Liver (tissue), 9 donors: ENCODE measurements around the gene ABHD8. TPM values are rescaled to one million over a fixed set of nuclear protein-coding genes. Genes with fewer than 3 reads are reported as not detected.

Experiments
- DNase-seq: peaks from one replicate; pipeline ENCODE4 v3.0.0-alpha.2; 2017; ENCODE audit warnings: low spot score
- H3K27ac ChIP-seq, 2 donors: one replicate each; pipeline ENCODE4 v1.7.0; 2013; ENCODE audit warnings: inconsistent platforms in 2 of 2, low read length in 2 of 2, control low read depth in 1 of 2, low read depth in 1 of 2, mild to moderate bottlenecking in 1 of 2
- H3K27me3 ChIP-seq, 4 donors: one replicate each; pipeline versions ENCODE4 v1.6.1 to v1.7.0; 2013; ENCODE audit warnings: low read length in 3 of 4, inconsistent platforms in 1 of 4, mild to moderate bottlenecking in 1 of 4, moderate library complexity in 1 of 4; ENCODE audit not compliant: control insufficient read depth in 4 of 4, insufficient read depth in 4 of 4
- H3K36me3 ChIP-seq, 4 donors: one replicate each; pipeline versions ENCODE4 v1.6.1 to v1.7.0; 2013; ENCODE audit warnings: low read length in 3 of 4, mild to moderate bottlenecking in 3 of 4, low read depth in 1 of 4, moderate library complexity in 1 of 4; ENCODE audit not compliant: control insufficient read depth in 4 of 4, insufficient read depth in 3 of 4
- H3K4me1 ChIP-seq, 4 donors: one replicate each; pipeline versions ENCODE4 v1.6.1 to v1.7.0; 2013; ENCODE audit warnings: low read length in 3 of 4, mild to moderate bottlenecking in 3 of 4, moderate library complexity in 1 of 4; ENCODE audit not compliant: control insufficient read depth in 4 of 4, insufficient read depth in 4 of 4
- H3K4me3 ChIP-seq, 3 donors: one replicate each; pipeline versions ENCODE4 v1.6.1 to v1.7.0; 2013; ENCODE audit warnings: low read length in 3 of 3, control low read depth in 1 of 3, low read depth in 1 of 3, mild to moderate bottlenecking in 1 of 3
- H3K9ac ChIP-seq, 2 donors: one replicate each; pipeline ENCODE4 v1.7.0; 2013; ENCODE audit warnings: low read length in 2 of 2, mild to moderate bottlenecking in 2 of 2, moderate library complexity in 2 of 2, control low read depth in 1 of 2, low read depth in 1 of 2
- H3K9me3 ChIP-seq, 4 donors: one replicate each; pipeline versions ENCODE4 v1.6.1 to v1.7.0; 2013; ENCODE audit warnings: low read length in 3 of 4; ENCODE audit not compliant: control insufficient read depth in 4 of 4
- EGR1 ChIP-seq, 2 donors: IDR thresholded peaks; 2 replicates each; pipeline ENCODE4 v1.6.1; 2016 to 2018; ENCODE audit warnings: antibody characterized with exemption in 2 of 2, low read depth in 2 of 2
- FOXA1 ChIP-seq: IDR thresholded peaks from 2 replicates; pipeline ENCODE4 v1.6.1; 2016; ENCODE audit warnings: antibody characterized with exemption
- FOXA2 ChIP-seq: IDR thresholded peaks from 2 replicates; pipeline ENCODE4 v1.6.1; 2016; ENCODE audit warnings: antibody characterized with exemption
- GABPA ChIP-seq, 2 donors: IDR thresholded peaks in 1 of 2; conservative IDR thresholded peaks in 1 of 2; 2 replicates each; pipeline ENCODE4 v1.6.1; 2016; ENCODE audit warnings: antibody characterized with exemption in 2 of 2, mild to moderate bottlenecking in 1 of 2, moderate library complexity in 1 of 2
- HNF4A ChIP-seq, 2 donors: conservative IDR thresholded peaks; 2 replicates each; pipeline ENCODE4 v1.6.1; 2016; ENCODE audit warnings: antibody characterized with exemption in 2 of 2, mild to moderate bottlenecking in 2 of 2
- HNF4G ChIP-seq: IDR thresholded peaks from 2 replicates; pipeline ENCODE4 v1.6.1; 2016; ENCODE audit warnings: antibody characterized with exemption
- JUND ChIP-seq, 2 donors: IDR thresholded peaks; 2 replicates each; pipeline ENCODE4 v1.6.1; 2016; ENCODE audit warnings: antibody characterized with exemption in 2 of 2
- NR2F2 ChIP-seq: IDR thresholded peaks from 2 replicates; pipeline ENCODE4 v1.6.1; 2016; ENCODE audit warnings: antibody characterized with exemption
- RAD21 ChIP-seq, 2 donors: IDR thresholded peaks; 2 replicates each; pipeline ENCODE4 v1.6.1; 2016; ENCODE audit warnings: antibody characterized with exemption in 2 of 2, mild to moderate bottlenecking in 2 of 2
- RXRA ChIP-seq, 2 donors: IDR thresholded peaks; 2 replicates each; pipeline ENCODE4 v1.6.1; 2017 to 2018; ENCODE audit warnings: antibody characterized with exemption in 2 of 2, mild to moderate bottlenecking in 1 of 2
- SP1 ChIP-seq: IDR thresholded peaks from 2 replicates; pipeline ENCODE4 v1.6.1; 2018; ENCODE audit warnings: antibody characterized with exemption, mild to moderate bottlenecking
- TAF1 ChIP-seq: conservative IDR thresholded peaks from 2 replicates; pipeline ENCODE4 v1.6.1; 2016; ENCODE audit warnings: antibody characterized with exemption, mild to moderate bottlenecking
- YY1 ChIP-seq: IDR thresholded peaks from 2 replicates; pipeline ENCODE4 v1.6.1; 2016; ENCODE audit warnings: antibody characterized with exemption, mild to moderate bottlenecking
- WGBS: extraction: QIAGEN DNeasy Blood & Tissue Kit; methylation state at CpG from one replicate; pipeline ENCODE4 v1.1.7; 2013; 5-methylcytosine and 5-hydroxymethylcytosine counted together
- polyA plus RNA-seq, 2 donors: library from polyadenylated mRNA; stranded (reverse) in 1 of 2; unstranded in 1 of 2; fragments of 200-250 nt in 1 of 2; fragments of >200 nt in 1 of 2; fragmentation: Nextera tagmentation in 1 of 2; extraction: Ambion mirVana in 1 of 2; gene quantifications; one replicate each; pipeline versions ENCODE4 v1.2.1 to v1.2.3, GENCODE V29; 2013 to 2015
- total RNA-seq, 2 donors: library from RNA; depleted of rRNA; stranded (reverse); fragments of >200 nt; gene quantifications; one replicate each; pipeline ENCODE4 v1.2.3, GENCODE V29; 2014
- TF ChIP-seq, protein P1 (sequence below): IDR thresholded peaks from 2 replicates; pipeline ENCODE4 v1.6.1; 2016; ENCODE audit warnings: antibody characterized with exemption
- TF ChIP-seq, protein P2 (sequence below): fragments of 150-350 bp; IDR thresholded peaks from 2 replicates; pipeline ENCODE4 v1.5.1; 2017; ENCODE audit warnings: improper control_type of control experiment, low read depth, low read length; ENCODE audit not compliant: missing input control
- TF ChIP-seq, protein P3 (sequence below): IDR thresholded peaks from 2 replicates; pipeline ENCODE4 v1.6.1; 2016; ENCODE audit warnings: antibody characterized with exemption, mild to moderate bottlenecking
- TF ChIP-seq, protein P4 (sequence below): IDR thresholded peaks from 2 replicates; pipeline ENCODE4 v1.6.1; 2016; ENCODE audit warnings: antibody characterized with exemption
- TF ChIP-seq, protein P5 (sequence below): IDR thresholded peaks from 2 replicates; pipeline ENCODE4 v1.6.1; 2016; ENCODE audit warnings: antibody characterized with exemption
- donor health status: healthy.
- donor health status: healthy.
- donor health status: healthy.
- donor health status: healthy.
- donor health status: healthy.

The ABHD8 gene
- total and polyA plus RNA-seq, 4 donors: 6.3 to 26.9 (median 14.4) TPM

DNA sequence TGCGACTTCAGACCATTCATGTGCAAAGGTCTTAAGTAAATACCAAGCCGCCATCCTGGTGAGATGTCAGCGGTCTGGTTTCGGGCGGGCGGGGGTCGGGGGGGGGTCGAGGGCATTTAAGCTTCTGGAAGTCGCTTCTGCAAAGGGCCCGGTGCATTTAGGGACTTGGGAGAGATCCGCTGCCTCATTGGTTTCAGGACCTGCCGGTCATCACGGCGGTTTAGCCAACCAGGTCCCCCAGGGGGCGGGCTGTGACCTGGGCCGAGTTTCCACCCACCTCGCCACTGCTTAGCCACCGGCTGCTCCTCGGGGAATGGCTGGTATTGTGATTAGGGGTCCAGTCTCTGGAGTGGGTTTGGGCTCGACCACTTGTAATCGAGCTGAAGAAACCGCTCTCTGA lies 13.7 kb downstream of the ABHD8 start:
- WGBS: 22% methylated on average over 22 of the region's 22 CpGs
- H3K27ac ChIP-seq: no peak overlapping the region
- H3K4me3 ChIP-seq: no peak overlapping the region
- H3K9ac ChIP-seq: no peak overlapping the region
- DNase-seq: peak; percentile 81
- no peaks in the 10 kb centered on the region for H3K27me3 ChIP-seq
- H3K4me1 ChIP-seq: no peaks in the 10 kb centered on the region
- peak; percentile 19 for TF ChIP-seq SP1
- TF ChIP-seq GABPA (IDR thresholded peaks at IDR 0.05 in 1 of 2, conservative IDR thresholded peaks at IDR 0.05 in 1 of 2): no peak
- H3K9me3 ChIP-seq: no peaks in the 10 kb centered on the region
- H3K36me3 ChIP-seq: peaks cover 0 to 4% (median 2%) of the 10 kb centered on the region in 4 donors

DNA sequence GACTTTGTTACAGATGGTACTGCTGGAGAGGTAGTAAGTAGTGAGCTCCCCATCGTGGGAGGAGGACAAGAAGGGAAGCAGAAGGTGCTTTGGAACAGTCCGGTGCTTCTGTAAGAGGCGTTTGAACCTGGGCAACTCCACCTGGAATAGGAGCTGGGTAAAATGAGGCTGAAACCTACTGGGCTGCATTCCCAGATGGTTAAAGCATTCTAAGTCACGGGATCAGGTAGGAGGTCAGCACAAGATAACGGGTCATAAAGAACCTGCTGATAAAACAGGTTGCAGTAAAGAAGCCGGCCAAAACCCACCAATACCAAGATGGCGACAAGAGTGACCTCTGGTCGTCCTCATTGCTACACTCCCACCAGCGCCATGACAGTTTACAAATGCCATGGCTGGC lies 16.5 kb downstream of the ABHD8 start:
- no peak for DNase-seq
- Histone ChIP-seq H3K27ac (no peak overlapping the region), H3K4me3 (no peak overlapping the region)

More for the DNA sequence above, 16.5 kb downstream of the ABHD8 start:
- no peaks in the 10 kb centered on the region for H3K36me3 ChIP-seq
- H3K4me1 ChIP-seq: peaks cover 3 to 12% (median 6%) of the 10 kb centered on the region in 4 donors
- no peaks in the 10 kb centered on the region for H3K9me3 ChIP-seq
- TF ChIP-seq, protein P1, sequence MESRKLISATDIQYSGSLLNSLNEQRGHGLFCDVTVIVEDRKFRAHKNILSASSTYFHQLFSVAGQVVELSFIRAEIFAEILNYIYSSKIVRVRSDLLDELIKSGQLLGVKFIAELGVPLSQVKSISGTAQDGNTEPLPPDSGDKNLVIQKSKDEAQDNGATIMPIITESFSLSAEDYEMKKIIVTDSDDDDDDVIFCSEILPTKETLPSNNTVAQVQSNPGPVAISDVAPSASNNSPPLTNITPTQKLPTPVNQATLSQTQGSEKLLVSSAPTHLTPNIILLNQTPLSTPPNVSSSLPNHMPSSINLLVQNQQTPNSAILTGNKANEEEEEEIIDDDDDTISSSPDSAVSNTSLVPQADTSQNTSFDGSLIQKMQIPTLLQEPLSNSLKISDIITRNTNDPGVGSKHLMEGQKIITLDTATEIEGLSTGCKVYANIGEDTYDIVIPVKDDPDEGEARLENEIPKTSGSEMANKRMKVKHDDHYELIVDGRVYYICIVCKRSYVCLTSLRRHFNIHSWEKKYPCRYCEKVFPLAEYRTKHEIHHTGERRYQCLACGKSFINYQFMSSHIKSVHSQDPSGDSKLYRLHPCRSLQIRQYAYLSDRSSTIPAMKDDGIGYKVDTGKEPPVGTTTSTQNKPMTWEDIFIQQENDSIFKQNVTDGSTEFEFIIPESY: no peak
- TF ChIP-seq JUND (IDR thresholded peaks at IDR 0.05): no peak
- no peak for TF ChIP-seq TAF1
- no peak for TF ChIP-seq EGR1 (IDR thresholded peaks at IDR 0.05; ENCODE audit: low read depth in 2 of 2)
- TF ChIP-seq FOXA2: no peak
- TF ChIP-seq GABPA (IDR thresholded peaks at IDR 0.05 in 1 of 2, conservative IDR thresholded peaks at IDR 0.05 in 1 of 2): no peak
- TF ChIP-seq, protein P2, sequence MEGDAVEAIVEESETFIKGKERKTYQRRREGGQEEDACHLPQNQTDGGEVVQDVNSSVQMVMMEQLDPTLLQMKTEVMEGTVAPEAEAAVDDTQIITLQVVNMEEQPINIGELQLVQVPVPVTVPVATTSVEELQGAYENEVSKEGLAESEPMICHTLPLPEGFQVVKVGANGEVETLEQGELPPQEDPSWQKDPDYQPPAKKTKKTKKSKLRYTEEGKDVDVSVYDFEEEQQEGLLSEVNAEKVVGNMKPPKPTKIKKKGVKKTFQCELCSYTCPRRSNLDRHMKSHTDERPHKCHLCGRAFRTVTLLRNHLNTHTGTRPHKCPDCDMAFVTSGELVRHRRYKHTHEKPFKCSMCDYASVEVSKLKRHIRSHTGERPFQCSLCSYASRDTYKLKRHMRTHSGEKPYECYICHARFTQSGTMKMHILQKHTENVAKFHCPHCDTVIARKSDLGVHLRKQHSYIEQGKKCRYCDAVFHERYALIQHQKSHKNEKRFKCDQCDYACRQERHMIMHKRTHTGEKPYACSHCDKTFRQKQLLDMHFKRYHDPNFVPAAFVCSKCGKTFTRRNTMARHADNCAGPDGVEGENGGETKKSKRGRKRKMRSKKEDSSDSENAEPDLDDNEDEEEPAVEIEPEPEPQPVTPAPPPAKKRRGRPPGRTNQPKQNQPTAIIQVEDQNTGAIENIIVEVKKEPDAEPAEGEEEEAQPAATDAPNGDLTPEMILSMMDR: no peak
- no peak for TF ChIP-seq HNF4G
- TF ChIP-seq RXRA (IDR thresholded peaks at IDR 0.05): no peak
- TF ChIP-seq YY1: no peak
- TF ChIP-seq, protein P3, sequence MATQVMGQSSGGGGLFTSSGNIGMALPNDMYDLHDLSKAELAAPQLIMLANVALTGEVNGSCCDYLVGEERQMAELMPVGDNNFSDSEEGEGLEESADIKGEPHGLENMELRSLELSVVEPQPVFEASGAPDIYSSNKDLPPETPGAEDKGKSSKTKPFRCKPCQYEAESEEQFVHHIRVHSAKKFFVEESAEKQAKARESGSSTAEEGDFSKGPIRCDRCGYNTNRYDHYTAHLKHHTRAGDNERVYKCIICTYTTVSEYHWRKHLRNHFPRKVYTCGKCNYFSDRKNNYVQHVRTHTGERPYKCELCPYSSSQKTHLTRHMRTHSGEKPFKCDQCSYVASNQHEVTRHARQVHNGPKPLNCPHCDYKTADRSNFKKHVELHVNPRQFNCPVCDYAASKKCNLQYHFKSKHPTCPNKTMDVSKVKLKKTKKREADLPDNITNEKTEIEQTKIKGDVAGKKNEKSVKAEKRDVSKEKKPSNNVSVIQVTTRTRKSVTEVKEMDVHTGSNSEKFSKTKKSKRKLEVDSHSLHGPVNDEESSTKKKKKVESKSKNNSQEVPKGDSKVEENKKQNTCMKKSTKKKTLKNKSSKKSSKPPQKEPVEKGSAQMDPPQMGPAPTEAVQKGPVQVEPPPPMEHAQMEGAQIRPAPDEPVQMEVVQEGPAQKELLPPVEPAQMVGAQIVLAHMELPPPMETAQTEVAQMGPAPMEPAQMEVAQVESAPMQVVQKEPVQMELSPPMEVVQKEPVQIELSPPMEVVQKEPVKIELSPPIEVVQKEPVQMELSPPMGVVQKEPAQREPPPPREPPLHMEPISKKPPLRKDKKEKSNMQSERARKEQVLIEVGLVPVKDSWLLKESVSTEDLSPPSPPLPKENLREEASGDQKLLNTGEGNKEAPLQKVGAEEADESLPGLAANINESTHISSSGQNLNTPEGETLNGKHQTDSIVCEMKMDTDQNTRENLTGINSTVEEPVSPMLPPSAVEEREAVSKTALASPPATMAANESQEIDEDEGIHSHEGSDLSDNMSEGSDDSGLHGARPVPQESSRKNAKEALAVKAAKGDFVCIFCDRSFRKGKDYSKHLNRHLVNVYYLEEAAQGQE: no peak
- TF ChIP-seq, protein P4, sequence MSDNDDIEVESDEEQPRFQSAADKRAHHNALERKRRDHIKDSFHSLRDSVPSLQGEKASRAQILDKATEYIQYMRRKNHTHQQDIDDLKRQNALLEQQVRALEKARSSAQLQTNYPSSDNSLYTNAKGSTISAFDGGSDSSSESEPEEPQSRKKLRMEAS: no peak
- TF ChIP-seq FOXA1: no peak
- TF ChIP-seq, protein P5, sequence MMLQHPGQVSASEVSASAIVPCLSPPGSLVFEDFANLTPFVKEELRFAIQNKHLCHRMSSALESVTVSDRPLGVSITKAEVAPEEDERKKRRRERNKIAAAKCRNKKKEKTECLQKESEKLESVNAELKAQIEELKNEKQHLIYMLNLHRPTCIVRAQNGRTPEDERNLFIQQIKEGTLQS: no peak
- no peak for TF ChIP-seq HNF4A (conservative IDR thresholded peaks at IDR 0.05)
- TF ChIP-seq SP1: no peak
- TF ChIP-seq RAD21 (IDR thresholded peaks at IDR 0.05): no peak
- TF ChIP-seq NR2F2: no peak
- 90% methylated on average over 9 of the region's 9 CpGs for WGBS
- H3K27me3 ChIP-seq: no peaks in the 10 kb centered on the region
- H3K9ac ChIP-seq: no peak overlapping the region
